ENCODE measurements around the gene CYP4X1. TPM values are rescaled to one million over a fixed set of nuclear protein-coding genes. Genes with fewer than 3 reads are reported as not detected.
"Not testable (repeated sequence)": the region's sequence is repeated elsewhere in the genome, so short reads cannot be mapped to it uniquely, and the experiment has no call there.

CYP4X1 gene, protein sequence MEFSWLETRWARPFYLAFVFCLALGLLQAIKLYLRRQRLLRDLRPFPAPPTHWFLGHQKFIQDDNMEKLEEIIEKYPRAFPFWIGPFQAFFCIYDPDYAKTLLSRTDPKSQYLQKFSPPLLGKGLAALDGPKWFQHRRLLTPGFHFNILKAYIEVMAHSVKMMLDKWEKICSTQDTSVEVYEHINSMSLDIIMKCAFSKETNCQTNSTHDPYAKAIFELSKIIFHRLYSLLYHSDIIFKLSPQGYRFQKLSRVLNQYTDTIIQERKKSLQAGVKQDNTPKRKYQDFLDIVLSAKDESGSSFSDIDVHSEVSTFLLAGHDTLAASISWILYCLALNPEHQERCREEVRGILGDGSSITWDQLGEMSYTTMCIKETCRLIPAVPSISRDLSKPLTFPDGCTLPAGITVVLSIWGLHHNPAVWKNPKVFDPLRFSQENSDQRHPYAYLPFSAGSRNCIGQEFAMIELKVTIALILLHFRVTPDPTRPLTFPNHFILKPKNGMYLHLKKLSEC
- total RNA-seq (not detected), polyA plus RNA-seq (not detected)

DNA sequence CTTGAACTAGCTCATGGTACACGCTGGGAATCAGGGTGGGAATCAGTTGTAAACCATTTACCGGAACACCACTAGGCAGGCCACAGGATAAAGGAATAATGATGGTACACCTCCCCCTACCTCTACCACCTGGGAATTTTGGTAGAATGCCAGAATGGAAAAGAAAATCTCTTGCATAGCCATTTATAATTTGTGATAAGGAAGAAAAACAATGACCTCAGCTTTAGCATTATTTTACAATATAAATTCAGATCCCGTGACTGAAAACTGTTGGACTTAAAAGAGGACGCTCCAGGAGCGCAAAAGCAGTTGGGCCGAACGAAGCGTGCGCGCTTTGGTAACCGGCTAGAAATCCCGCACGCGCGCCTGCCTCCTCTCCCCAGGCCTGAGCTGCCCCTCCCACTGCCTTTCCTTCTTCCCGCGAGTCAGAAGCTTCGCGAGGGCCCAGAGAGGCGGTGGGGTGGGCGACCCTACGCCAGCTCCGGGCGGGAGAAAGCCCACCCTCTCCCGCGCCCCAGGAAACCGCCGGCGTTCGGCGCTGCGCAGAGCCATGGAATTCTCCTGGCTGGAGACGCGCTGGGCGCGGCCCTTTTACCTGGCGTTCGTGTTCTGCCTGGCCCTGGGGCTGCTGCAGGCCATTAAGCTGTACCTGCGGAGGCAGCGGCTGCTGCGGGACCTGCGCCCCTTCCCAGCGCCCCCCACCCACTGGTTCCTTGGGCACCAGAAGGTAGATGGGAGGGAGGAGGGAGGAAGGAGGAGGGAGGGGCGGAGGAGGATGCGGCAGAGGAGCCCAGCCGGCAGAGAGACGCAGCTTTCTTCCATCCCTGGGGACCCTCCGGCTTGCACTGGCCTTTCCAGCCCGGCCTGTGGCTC lies at the start of gene CYP4X1:
CYP4X1 (plus strand) TSS at position 402 of the 873 bp plus-strand sequence; CDS start at position 551, 149 bp downstream.
- no peaks in the 10 kb centered on the region for H3K9me3 ChIP-seq (ENCODE audit: control insufficient read depth in 1 of 2, low read length in 2 of 2)
- CTCF ChIA-PET (ENCODE audit: partially characterized antibody): no interaction called here

DNA sequence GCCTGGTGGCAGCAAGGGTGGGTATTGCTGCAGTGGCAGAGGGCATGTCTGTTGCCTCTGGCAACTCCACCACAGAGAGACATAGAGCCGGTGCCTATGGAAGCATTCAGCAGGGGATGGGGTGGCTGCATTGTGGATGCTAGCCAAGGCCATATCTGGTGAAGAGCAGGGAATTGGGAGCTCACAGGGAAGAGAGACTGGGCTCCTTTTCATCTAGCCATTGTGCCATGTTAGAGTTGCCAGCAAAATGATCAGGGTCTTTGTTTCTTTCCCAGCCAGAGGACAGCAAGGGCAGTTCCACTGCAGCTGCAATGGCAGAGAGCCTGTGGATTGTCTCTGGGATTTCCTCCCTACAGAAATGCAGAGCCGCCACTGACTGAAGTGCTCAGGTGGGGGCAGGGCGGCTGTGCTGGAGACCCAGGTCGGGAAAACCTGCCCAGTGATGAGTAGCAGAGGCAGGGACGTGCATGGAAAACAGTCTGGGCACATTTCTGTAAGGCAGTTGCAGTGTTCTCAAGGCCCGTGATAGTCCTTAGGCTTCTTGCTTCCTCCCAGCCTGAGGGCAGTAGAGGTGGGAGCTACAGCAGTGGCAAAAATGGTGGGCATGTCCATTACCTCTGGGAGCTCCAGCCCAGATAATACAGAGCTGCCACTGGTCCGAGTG lies 40.2 kb upstream of the CYP4X1 start:
- H3K4me1 Mint-ChIP-seq: no peaks in the 10 kb centered on the region
- no peaks in the 10 kb centered on the region for H3K27me3 ChIP-seq (ENCODE audit: insufficient read depth, low read length)
- no peaks in the 10 kb centered on the region for H3K36me3 ChIP-seq (ENCODE audit: insufficient read depth, low read length)
- no peak overlapping the region for H3K27ac ChIP-seq (ENCODE audit: low read depth, low read length)
- no peaks in the 10 kb centered on the region for H3K9me3 ChIP-seq (ENCODE audit: control insufficient read depth in 1 of 2, low read length in 2 of 2)
- POLR2A ChIA-PET (ENCODE audit: partially characterized antibody): no interaction called here
- H3K9me3 Mint-ChIP-seq: peaks cover 0 to 26% (median 11%) of the 10 kb centered on the region in 8 donors
- H3K4me3 ChIP-seq (ENCODE audit: low read length in 2 of 2): no peak overlapping the region
- CTCF ChIA-PET (ENCODE audit: partially characterized antibody): no interaction called here
- no peak overlapping the region for H3K4me3 Mint-ChIP-seq
- peaks cover 0 to 2% of the 10 kb centered on the region in 2 donors for H3K36me3 Mint-ChIP-seq
- intact Hi-C loops (cut with micrococcal nuclease): no loop called here
- no peak overlapping the region for H3K27ac Mint-ChIP-seq
- peaks cover 27 to 37% of the 10 kb centered on the region in 2 donors for H3K27me3 Mint-ChIP-seq
- DNase-seq: no peak
- no peaks in the 10 kb centered on the region for H3K4me1 ChIP-seq (ENCODE audit: insufficient read depth, low read length)

More for the DNA sequence above, at the start of gene CYP4X1:
- Mint-ChIP-seq H3K36me3 (no peaks in the 10 kb centered on the region), H3K9me3 (peaks cover 0 to 2% (median 0%) of the 10 kb centered on the region in 8 donors), H3K27ac (no peak within 1 kb of the TSS), H3K4me1 (peaks cover 0 to 3% (median 0%) of the 10 kb centered on the region in 4 donors), H3K27me3 (peaks cover 26 to 28% of the 10 kb centered on the region in 2 donors), H3K4me3 (peak within 1 kb of the TSS in 2 of 8 donors; percentile 4 to 35)
- Histone ChIP-seq H3K36me3 (ENCODE audit: insufficient read depth, low read length) (no peaks in the 10 kb centered on the region), H3K27me3 (ENCODE audit: insufficient read depth, low read length) (no peaks in the 10 kb centered on the region), H3K27ac (ENCODE audit: low read depth, low read length) (no peak within 1 kb of the TSS), H3K4me3 (ENCODE audit: low read length in 2 of 2) (no peak within 1 kb of the TSS), H3K4me1 (ENCODE audit: insufficient read depth, low read length) (no peaks in the 10 kb centered on the region)
- POLR2A ChIA-PET (ENCODE audit: partially characterized antibody): no interaction called here
- no peak for DNase-seq
- intact Hi-C loops (cut with micrococcal nuclease): no loop called here

DNA sequence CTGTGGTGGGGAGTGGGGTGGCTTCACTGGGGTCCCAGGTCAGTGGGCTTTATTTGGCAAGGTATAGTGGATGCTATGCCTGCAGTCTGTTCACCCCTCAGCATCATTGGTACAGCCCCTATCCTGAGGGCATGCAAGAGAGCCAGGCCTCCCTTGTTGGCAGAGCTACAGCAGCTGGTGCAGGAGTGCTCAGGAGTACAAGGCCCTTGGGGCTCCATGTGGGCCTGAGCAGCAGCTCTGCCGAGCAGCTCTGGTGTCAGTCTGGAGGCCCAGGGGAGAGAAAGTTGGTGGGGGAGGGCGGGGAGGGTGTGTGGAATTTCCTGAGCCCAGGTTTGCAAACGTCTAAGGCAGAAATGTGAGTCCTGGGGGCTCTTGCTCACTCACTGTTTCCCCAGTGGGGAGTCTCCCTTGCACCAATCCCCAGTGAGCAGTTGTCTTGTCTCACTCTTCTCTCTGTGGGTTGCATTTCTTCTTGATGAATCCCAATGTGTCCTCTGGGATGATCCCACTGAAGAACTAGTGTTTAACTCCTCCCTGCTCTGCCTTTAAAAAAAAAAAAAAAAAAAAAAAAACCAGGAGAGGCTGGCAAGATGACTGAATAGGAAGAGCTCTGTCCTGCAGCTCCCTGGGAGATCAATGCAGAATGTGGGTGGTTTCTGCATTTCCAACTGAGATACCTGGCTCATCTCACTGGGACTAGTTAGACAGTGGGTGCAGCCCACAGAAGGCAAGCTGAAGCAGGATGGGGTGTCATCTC lies 39.5 kb upstream of the CYP4X1 start:
- Mint-ChIP-seq H3K4me1 (no peaks in the 10 kb centered on the region), H3K36me3 (peaks cover 0 to 2% of the 10 kb centered on the region in 2 donors), H3K9me3 (peaks cover 0 to 20% (median 11%) of the 10 kb centered on the region in 8 donors), H3K27me3 (peaks cover 24 to 32% of the 10 kb centered on the region in 2 donors), H3K4me3 (no peak overlapping the region), H3K27ac (no peak overlapping the region)
- H3K4me3 ChIP-seq (ENCODE audit: low read length in 2 of 2): no peak overlapping the region
- intact Hi-C loops (cut with micrococcal nuclease): no loop called here
- H3K4me1 ChIP-seq (ENCODE audit: insufficient read depth, low read length): no peaks in the 10 kb centered on the region
- no peaks in the 10 kb centered on the region for H3K9me3 ChIP-seq (ENCODE audit: control insufficient read depth in 1 of 2, low read length in 2 of 2)
- no peak overlapping the region for H3K27ac ChIP-seq (ENCODE audit: low read depth, low read length)
- H3K36me3 ChIP-seq (ENCODE audit: insufficient read depth, low read length): no peaks in the 10 kb centered on the region
- no peaks in the 10 kb centered on the region for H3K27me3 ChIP-seq (ENCODE audit: insufficient read depth, low read length)
- DNase-seq: no peak
- ChIA-PET POLR2A (ENCODE audit: partially characterized antibody) (no interaction called here), CTCF (ENCODE audit: partially characterized antibody) (interaction anchor here (0.6 kb wide), 1 partner anchor 1128 kb away, joined by 4 read pairs; no protein-coding TSS in a partner anchor)

DNA sequence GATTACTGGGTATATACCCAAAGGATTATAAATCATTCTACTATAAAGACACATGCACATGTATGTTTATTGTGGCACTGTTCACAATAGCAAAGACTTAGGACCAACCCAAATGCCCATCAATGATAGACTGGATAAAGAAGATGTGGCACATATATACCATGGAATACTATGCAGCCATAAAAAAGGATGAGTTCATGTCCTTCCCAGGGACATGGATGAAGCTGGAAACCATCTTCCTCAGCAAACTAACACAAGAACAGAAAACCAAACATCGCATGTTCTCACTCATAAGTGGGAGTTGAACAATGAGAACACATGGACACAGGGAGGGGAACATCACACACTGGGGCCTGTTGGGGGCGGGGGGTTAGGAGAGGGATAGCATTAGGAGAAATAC lies 32.9 kb upstream of the CYP4X1 start:
- H3K9me3 ChIP-seq (ENCODE audit: control insufficient read depth in 1 of 2, low read length in 2 of 2); H3K27ac Mint-ChIP-seq; H3K27me3 ChIP-seq (ENCODE audit: insufficient read depth, low read length); H3K36me3 ChIP-seq (ENCODE audit: insufficient read depth, low read length); intact Hi-C loops (cut with micrococcal nuclease); H3K4me1 Mint-ChIP-seq; H3K27ac ChIP-seq (ENCODE audit: low read depth, low read length); H3K4me3 Mint-ChIP-seq; H3K4me1 ChIP-seq (ENCODE audit: insufficient read depth, low read length); H3K36me3 Mint-ChIP-seq; H3K4me3 ChIP-seq (ENCODE audit: low read length in 2 of 2); DNase-seq; POLR2A ChIA-PET (ENCODE audit: partially characterized antibody): not testable (repeated sequence)
- CTCF ChIA-PET (ENCODE audit: partially characterized antibody): interaction anchor here (0.6 kb wide), 1 partner anchor 194 kb away, joined by 4 read pairs; no protein-coding TSS in a partner anchor
- peaks cover 0 to 11% (median 2%) of the 10 kb centered on the region in 8 donors for H3K9me3 Mint-ChIP-seq
- H3K27me3 Mint-ChIP-seq: peaks cover 10 to 11% of the 10 kb centered on the region in 2 donors

DNA sequence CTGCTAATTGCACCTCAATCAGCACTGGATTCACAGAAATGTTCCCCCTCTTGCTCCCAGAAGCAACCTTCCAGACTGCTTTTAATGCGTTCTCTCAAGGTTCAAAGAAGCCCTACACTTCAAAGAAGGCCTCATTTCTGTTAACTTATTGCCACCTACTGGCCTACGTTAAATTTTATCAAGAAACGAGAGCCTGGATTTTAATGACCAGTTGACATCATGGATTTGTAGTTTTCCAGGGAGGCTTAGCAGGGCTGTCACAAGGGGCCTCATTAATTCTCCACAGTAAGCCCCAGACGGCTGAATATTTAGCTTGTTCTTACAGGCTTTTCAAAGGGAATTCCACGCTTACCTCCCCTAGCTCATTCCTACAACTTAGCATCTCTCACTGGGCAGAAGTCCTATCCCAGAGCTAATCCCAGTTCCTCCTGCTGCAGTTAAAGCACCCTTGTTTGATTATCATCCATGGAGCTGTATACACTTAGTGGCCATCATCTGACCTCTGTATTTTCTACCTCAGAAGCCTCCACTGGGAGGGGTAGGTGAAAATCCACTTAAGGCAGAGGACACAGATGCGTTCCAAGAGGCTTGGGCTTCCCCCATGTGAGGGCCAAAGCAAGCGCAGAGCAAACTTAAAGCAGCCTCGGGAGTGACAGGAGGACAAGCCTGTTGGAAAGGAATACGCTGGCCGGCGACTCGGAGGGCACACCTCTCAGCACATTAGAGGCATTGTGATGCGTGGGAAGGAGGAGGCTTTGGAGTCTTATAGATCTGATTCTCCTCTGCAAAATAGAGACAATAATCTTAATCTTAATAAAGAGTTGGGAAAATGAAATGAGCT lies 32.2 kb upstream of the CYP4X1 start:
- ChIA-PET POLR2A (ENCODE audit: partially characterized antibody) (no interaction called here), CTCF (ENCODE audit: partially characterized antibody) (no interaction called here)
- no peak overlapping the region for H3K4me3 ChIP-seq (ENCODE audit: low read length in 2 of 2)
- Mint-ChIP-seq H3K36me3 (no peaks in the 10 kb centered on the region), H3K27ac (no peak overlapping the region), H3K9me3 (peaks cover 0 to 11% (median under 1%) of the 10 kb centered on the region in 8 donors), H3K27me3 (peaks cover 8% of the 10 kb centered on the region in 2 donors), H3K4me3 (no peak overlapping the region), H3K4me1 (no peaks in the 10 kb centered on the region)
- no peaks in the 10 kb centered on the region for H3K4me1 ChIP-seq (ENCODE audit: insufficient read depth, low read length)
- H3K9me3 ChIP-seq (ENCODE audit: control insufficient read depth in 1 of 2, low read length in 2 of 2): no peaks in the 10 kb centered on the region
- DNase-seq: no peak
- H3K27ac ChIP-seq (ENCODE audit: low read depth, low read length): no peak overlapping the region
- H3K36me3 ChIP-seq (ENCODE audit: insufficient read depth, low read length): no peaks in the 10 kb centered on the region
- H3K27me3 ChIP-seq (ENCODE audit: insufficient read depth, low read length): no peaks in the 10 kb centered on the region
- intact Hi-C loops (cut with micrococcal nuclease): no loop called here

DNA sequence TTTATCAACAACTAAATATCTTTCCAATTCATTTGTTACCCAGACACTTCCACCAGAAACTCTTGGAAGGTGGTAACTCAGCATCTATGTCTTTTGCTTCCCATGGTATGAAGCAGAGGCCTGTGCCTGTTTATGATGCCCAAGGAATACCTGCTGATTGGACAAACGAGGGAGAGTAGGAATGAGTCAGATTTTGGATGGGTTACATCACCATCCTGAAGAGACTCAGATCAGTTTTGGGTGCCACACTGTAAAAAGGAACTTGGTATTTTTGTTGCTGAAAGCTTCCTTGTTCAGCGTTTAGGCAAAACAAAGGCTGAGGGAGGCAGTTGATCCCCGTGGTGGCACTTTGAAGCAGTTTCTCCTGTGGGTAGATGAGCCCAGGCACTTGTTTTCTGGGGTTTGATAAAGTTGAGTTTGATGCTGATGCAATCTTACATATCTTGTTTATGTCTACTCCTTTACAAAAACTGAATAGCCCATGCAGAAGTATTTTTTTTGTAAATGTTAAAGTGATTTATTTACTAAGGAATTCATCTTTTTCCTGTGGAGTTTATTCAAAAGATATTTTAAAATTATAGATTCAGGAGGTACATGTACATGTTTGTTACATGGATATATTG lies 26.7 kb upstream of the CYP4X1 start:
- no peaks in the 10 kb centered on the region for H3K36me3 Mint-ChIP-seq
- H3K27me3 Mint-ChIP-seq: peaks cover 16 to 23% of the 10 kb centered on the region in 2 donors
- POLR2A ChIA-PET (ENCODE audit: partially characterized antibody): no interaction called here
- H3K27ac Mint-ChIP-seq: no peak overlapping the region
- Histone ChIP-seq H3K27ac (ENCODE audit: low read depth, low read length) (no peak overlapping the region), H3K27me3 (ENCODE audit: insufficient read depth, low read length) (no peaks in the 10 kb centered on the region), H3K36me3 (ENCODE audit: insufficient read depth, low read length) (no peaks in the 10 kb centered on the region), H3K4me1 (ENCODE audit: insufficient read depth, low read length) (no peaks in the 10 kb centered on the region), H3K4me3 (ENCODE audit: low read length in 2 of 2) (no peak overlapping the region), H3K9me3 (ENCODE audit: control insufficient read depth in 1 of 2, low read length in 2 of 2) (no peaks in the 10 kb centered on the region)
- H3K4me1 Mint-ChIP-seq: no peaks in the 10 kb centered on the region
- no peaks in the 10 kb centered on the region for H3K9me3 Mint-ChIP-seq
- CTCF ChIA-PET (ENCODE audit: partially characterized antibody): no interaction called here
- intact Hi-C loops (cut with micrococcal nuclease): no loop called here
- no peak overlapping the region for H3K4me3 Mint-ChIP-seq
- DNase-seq: no peak

Measured in CD4-positive, alpha-beta memory T cell (primary cell).